H1 (cell line): ENCODE data around the gene ZSCAN12. TPM values are rescaled to one million over a fixed set of nuclear protein-coding genes. Genes with fewer than 3 reads are reported as not detected.

Source experiments
- CREB1 ChIP-seq: IDR thresholded peaks from 2 replicates; pipeline ENCODE4 v1.6.1; 2012; ENCODE audit warnings: inconsistent platforms
- EZH2 ChIP-seq: fragments of 200-600 bp; sonication (generic); IDR thresholded peaks from 2 replicates; pipeline ENCODE4 v1.7.1; 2012; ENCODE audit warnings: low read depth, mild to moderate bottlenecking, moderate library complexity, low read length, inconsistent platforms; ENCODE audit not compliant: severe bottlenecking
- KDM4A ChIP-seq: IDR thresholded peaks from one replicate; pipeline ENCODE4 v1.7.1; 2012; ENCODE audit warnings: low read depth, mild to moderate bottlenecking, moderate library complexity, low read length, inconsistent platforms; ENCODE audit not compliant: severe bottlenecking
- POLR2A ChIP-seq, 2 experiments: IDR thresholded peaks; 1 replicate in 1 of 2; 2 replicates in 1 of 2; pipeline ENCODE4 v1.6.1; 2011; ENCODE audit warnings: low read depth in 2 of 2, low read length in 2 of 2, mild to moderate bottlenecking in 2 of 2; ENCODE audit errors: control extremely low read depth in 1 of 2
- RFX5 ChIP-seq: IDR thresholded peaks from 2 replicates; pipeline ENCODE4 v1.6.1; 2011; ENCODE audit warnings: low read depth, low read length, improper control_type of control experiment, borderline replicate concordance
- SIRT6 ChIP-seq: IDR thresholded peaks from one replicate; pipeline ENCODE4 v1.7.1; 2012; ENCODE audit warnings: low read length, inconsistent platforms
- ZNF274 ChIP-seq: IDR thresholded peaks from 2 replicates; pipeline ENCODE4 v1.7.0; 2012; ENCODE audit warnings: low read length, borderline replicate concordance; ENCODE audit errors: extremely low read depth
- polyA plus RNA-seq, 7 experiments: library from polyadenylated mRNA; depleted of rRNA in 3 of 7; stranded (reverse) in 5 of 7; unstranded in 2 of 7; fragments of >200 nt in 5 of 7; fragments of 200-250 nt in 2 of 7; gene quantifications; 1 replicate in 5 of 7; 2 replicates in 1 of 7; 4 replicates in 1 of 7; pipeline versions ENCODE4 v1.2.1 to v1.2.3, GENCODE V29; 2011 to 2013; ENCODE audit warnings: missing spikeins in 2 of 7, mixed read lengths in 2 of 7
- total RNA-seq: library from RNA; stranded (reverse); fragmentation: NEBNext Ultra II Directional; extraction: Animal tissue kit (Norgen Biotek cat#: 25700); gene quantifications from 2 replicates; pipeline ENCODE4 v1.2.1, GENCODE V29; 2021

The ZSCAN12 gene
- total and polyA plus RNA-seq, 2 of the 8 experiments (the other 6 are each of a cell fraction or from before 2014, with no cell fraction given), result 2.2 to 9.6 TPM

DNA sequence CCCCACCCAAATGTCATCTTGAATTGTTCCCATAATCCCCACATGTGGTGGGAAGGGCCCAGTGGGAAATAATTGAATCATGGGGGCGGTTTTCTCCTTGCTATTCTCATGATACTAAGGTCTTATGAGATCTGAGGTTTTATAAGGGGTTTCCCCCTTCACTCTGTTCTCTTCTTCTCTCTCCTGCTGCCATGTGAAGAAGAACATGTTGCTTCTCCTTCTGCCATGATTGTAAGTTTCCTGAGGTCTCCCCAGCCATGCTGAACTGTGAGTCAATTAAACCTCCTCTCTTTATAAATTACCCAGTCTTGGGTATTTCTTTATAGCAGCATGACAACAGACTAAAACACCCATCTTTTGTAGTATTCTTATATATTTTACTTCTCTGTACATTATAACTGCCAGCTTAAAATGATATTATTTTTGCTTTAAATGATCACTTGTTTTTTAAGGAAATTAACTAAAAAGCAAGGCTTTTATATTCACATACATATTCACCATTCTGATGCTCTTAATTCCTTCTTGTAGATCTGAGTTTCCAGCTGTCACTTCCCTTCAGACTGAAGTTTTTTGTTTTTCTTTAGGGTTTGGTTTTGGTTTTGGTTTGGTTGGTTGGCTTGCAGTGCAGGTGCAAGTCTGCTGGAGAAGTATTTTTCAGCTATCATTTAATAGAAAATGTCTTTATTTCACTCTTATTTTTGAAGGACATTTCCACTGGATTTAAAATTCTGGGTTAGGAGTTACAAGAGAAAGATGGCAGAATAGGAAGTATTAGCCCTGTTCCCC lies 59.0 kb downstream of the ZSCAN12 start (continued):
- TF ChIP-seq ZNF274 (no peak), POLR2A (IDR thresholded peaks at IDR 0.05; ENCODE audit: control extremely low read depth in 1 of 2, low read depth in 2 of 2, low read length in 2 of 2) (no peak), CREB1 (no peak), KDM4A (no peak), EZH2 (no peak), RFX5 (no peak), SIRT6 (no peak)
